Measurements from ENCODE around the gene HSD17B12. TPM values are rescaled to one million over a fixed set of nuclear protein-coding genes. Genes with fewer than 3 reads are reported as not detected.

Gene HSD17B12
- total and polyA plus RNA-seq, 2 experiments from 2014 or later = 83.2 to 137 TPM

- Histone ChIP-seq H3K9me3 (ENCODE audit: low read depth) (no peaks in the 10 kb centered on the region), H3K4me1 (ENCODE audit: insufficient read depth) (no peaks in the 10 kb centered on the region), H2AFZ (no peak overlapping the region), H4K20me1 (ENCODE audit: insufficient read depth, poor library complexity, severe bottlenecking) (no peaks in the 10 kb centered on the region), H3K79me2 (no peaks in the 10 kb centered on the region), H3K36me3 (replicated peaks; ENCODE audit: insufficient read depth, low read depth) (no peaks in the 10 kb centered on the region), H3K4me2 (no peak overlapping the region), H3K27ac (no peak overlapping the region), H3K9me2 (replicated peaks; ENCODE audit: insufficient read depth) (no peaks in the 10 kb centered on the region), H3K4me3 (no peak overlapping the region), H3K27me3 (no peaks in the 10 kb centered on the region)
- TF ChIP-seq EZH2 (IDR thresholded peaks at IDR 0.05; ENCODE audit: borderline replicate concordance) (no peak), EZH2phosphoT487 (IDR thresholded peaks at IDR 0.05; ENCODE audit: low read depth, severe bottlenecking, unreplicated experiment) (no peak), CTCF (IDR thresholded peaks at IDR 0.05; ENCODE audit: poor library complexity) (no peak)
- no peak for DNase-seq (ENCODE audit: low spot score)
- WGBS (ENCODE audit: low lambda C conversion rate, missing lambda C conversion rate) = 92% methylated on average over 3 of the region's 3 CpGs
These were observed 176.5 kb downstream of the HSD17B12 start for GRCh38 chr11:43856993-43857392.

GRCh38 chr11:43861141-43861540 lies 180.6 kb downstream of the HSD17B12 start:
- H3K27ac ChIP-seq = no peak overlapping the region
- no peaks in the 10 kb centered on the region for H4K20me1 ChIP-seq (ENCODE audit: insufficient read depth, poor library complexity, severe bottlenecking)
- no peak overlapping the region for H3K4me2 ChIP-seq
- no peaks in the 10 kb centered on the region for H3K9me3 ChIP-seq (ENCODE audit: low read depth)
- H2AFZ ChIP-seq = no peak overlapping the region
- no peaks in the 10 kb centered on the region for H3K4me1 ChIP-seq (ENCODE audit: insufficient read depth)
- no peak for TF ChIP-seq EZH2 (IDR thresholded peaks at IDR 0.05; ENCODE audit: borderline replicate concordance)
- no peak for TF ChIP-seq CTCF (IDR thresholded peaks at IDR 0.05; ENCODE audit: poor library complexity)
- no peak for TF ChIP-seq EZH2phosphoT487 (IDR thresholded peaks at IDR 0.05; ENCODE audit: low read depth, severe bottlenecking, unreplicated experiment)
- no peak for DNase-seq (ENCODE audit: low spot score)
- no peaks in the 10 kb centered on the region for H3K79me2 ChIP-seq
- H3K9me2 ChIP-seq (replicated peaks; ENCODE audit: insufficient read depth) = no peaks in the 10 kb centered on the region
- H3K27me3 ChIP-seq = no peaks in the 10 kb centered on the region
- 95% methylated on average over 2 of the region's 2 CpGs for WGBS (ENCODE audit: low lambda C conversion rate, missing lambda C conversion rate)
- H3K36me3 ChIP-seq (replicated peaks; ENCODE audit: insufficient read depth, low read depth) = no peaks in the 10 kb centered on the region
- no peak overlapping the region for H3K4me3 ChIP-seq

- no peak for TF ChIP-seq CTCF (IDR thresholded peaks at IDR 0.05; ENCODE audit: poor library complexity)
- TF ChIP-seq EZH2 (IDR thresholded peaks at IDR 0.05; ENCODE audit: borderline replicate concordance) = no peak
- no peak for TF ChIP-seq EZH2phosphoT487 (IDR thresholded peaks at IDR 0.05; ENCODE audit: low read depth, severe bottlenecking, unreplicated experiment)
- H3K4me1 ChIP-seq (ENCODE audit: insufficient read depth) = no peaks in the 10 kb centered on the region
- 94% methylated on average over 2 of the region's 2 CpGs for WGBS (ENCODE audit: low lambda C conversion rate, missing lambda C conversion rate)
- H3K27me3 ChIP-seq = peaks cover 15% of the 10 kb centered on the region
- no peak overlapping the region for H2AFZ ChIP-seq
- no peak overlapping the region for H3K4me2 ChIP-seq
- no peaks in the 10 kb centered on the region for H3K36me3 ChIP-seq (replicated peaks; ENCODE audit: insufficient read depth, low read depth)
- no peak for DNase-seq (ENCODE audit: low spot score)
- no peaks in the 10 kb centered on the region for H3K9me2 ChIP-seq (replicated peaks; ENCODE audit: insufficient read depth)
- no peak overlapping the region for H3K4me3 ChIP-seq
- H4K20me1 ChIP-seq (ENCODE audit: insufficient read depth, poor library complexity, severe bottlenecking) = no peaks in the 10 kb centered on the region
- H3K79me2 ChIP-seq = no peaks in the 10 kb centered on the region
- no peaks in the 10 kb centered on the region for H3K9me3 ChIP-seq (ENCODE audit: low read depth)
- H3K27ac ChIP-seq = no peak overlapping the region
These were observed 186.0 kb downstream of the HSD17B12 start for GRCh38 chr11:43866520-43866919.

- Histone ChIP-seq H3K4me2 (no peak overlapping the region), H3K9me3 (ENCODE audit: low read depth) (no peaks in the 10 kb centered on the region), H2AFZ (no peak overlapping the region), H3K79me2 (no peaks in the 10 kb centered on the region), H4K20me1 (ENCODE audit: insufficient read depth, poor library complexity, severe bottlenecking) (no peaks in the 10 kb centered on the region), H3K9me2 (replicated peaks; ENCODE audit: insufficient read depth) (no peaks in the 10 kb centered on the region), H3K27me3 (peaks cover 17% of the 10 kb centered on the region), H3K4me1 (ENCODE audit: insufficient read depth) (no peaks in the 10 kb centered on the region), H3K36me3 (replicated peaks; ENCODE audit: insufficient read depth, low read depth) (no peaks in the 10 kb centered on the region), H3K4me3 (no peak overlapping the region), H3K27ac (no peak overlapping the region)
- TF ChIP-seq CTCF (IDR thresholded peaks at IDR 0.05; ENCODE audit: poor library complexity) (no peak), EZH2phosphoT487 (IDR thresholded peaks at IDR 0.05; ENCODE audit: low read depth, severe bottlenecking, unreplicated experiment) (no peak), EZH2 (IDR thresholded peaks at IDR 0.05; ENCODE audit: borderline replicate concordance) (no peak)
- no peak for DNase-seq (ENCODE audit: low spot score)
These were observed 186.4 kb downstream of the HSD17B12 start for GRCh38 chr11:43866969-43867368.
